GM21619 (cell line): ENCODE data around the gene SYT9.

Experiments used
- ATAC-seq: cut with Tn5 transposase; IDR thresholded peaks from one replicate; pipeline ENCODE4 v1.9.1; 2021; ENCODE audit not compliant: unreplicated experiment

The SYT9 gene

GRCh38 chr11:7251836-7252682 is at the start of gene SYT9:
Gene SYT9 (plus strand): TSS chr11:7251904. CDS start chr11:7252187, 283 bp downstream.
- peak; percentile 71 for ATAC-seq

GRCh38 chr11:7202412-7202811 is 49.3 kb upstream of the SYT9 start:
- no peak for ATAC-seq

- no peak for ATAC-seq
Measured at GRCh38 chr11:7204778-7205177, 46.9 kb upstream of the SYT9 start.

- no peak for ATAC-seq
Measured at GRCh38 chr11:7208391-7208790, 43.3 kb upstream of the SYT9 start.

- no peak for ATAC-seq
Measured at GRCh38 chr11:7219491-7219890, 32.2 kb upstream of the SYT9 start.

GRCh38 chr11:7220636-7221035 is 31.1 kb upstream of the SYT9 start:
- ATAC-seq, result no peak

GRCh38 chr11:7222619-7223018 is 29.1 kb upstream of the SYT9 start:
- ATAC-seq, result no peak

GRCh38 chr11:7239877-7240276 is 11.8 kb upstream of the SYT9 start:
- ATAC-seq, result no peak

GRCh38 chr11:7245341-7245740 is 6.4 kb upstream of the SYT9 start:
- no peak for ATAC-seq

- no peak for ATAC-seq
Measured at GRCh38 chr11:7246179-7246578, 5.5 kb upstream of the SYT9 start.

GRCh38 chr11:7250166-7250565 is 1.5 kb upstream of the SYT9 start:
- ATAC-seq, result no peak

GRCh38 chr11:7251487-7251835 is 243 bp upstream of the SYT9 start:
- ATAC-seq, result no peak

- no peak for ATAC-seq
Measured at GRCh38 chr11:7252683-7253213, 1.0 kb downstream of the SYT9 start.

GRCh38 chr11:7253800-7254199 is 2.1 kb downstream of the SYT9 start:
- ATAC-seq, result no peak

GRCh38 chr11:7254731-7255291 is 3.1 kb downstream of the SYT9 start:
- ATAC-seq, result no peak

- ATAC-seq, result no peak
Measured at GRCh38 chr11:7256943-7257342, 5.2 kb downstream of the SYT9 start.

- ATAC-seq, result no peak
Measured at GRCh38 chr11:7257724-7258123, 6.0 kb downstream of the SYT9 start.

GRCh38 chr11:7261578-7261977 is 9.9 kb downstream of the SYT9 start:
- no peak for ATAC-seq

GRCh38 chr11:7262672-7263071 is 11.0 kb downstream of the SYT9 start:
- no peak for ATAC-seq

- no peak for ATAC-seq
Measured at GRCh38 chr11:7263842-7264241, 12.1 kb downstream of the SYT9 start.

GRCh38 chr11:7268758-7269157 is 17.1 kb downstream of the SYT9 start:
- ATAC-seq, result no peak

GRCh38 chr11:7270233-7270865 is 18.6 kb downstream of the SYT9 start:
- ATAC-seq, result no peak
